Measurements from ENCODE around the gene ASTN1. TPM values are rescaled to one million over a fixed set of nuclear protein-coding genes. Genes with fewer than 3 reads are reported as not detected.

ASTN1 gene
- total RNA-seq, 1 donor from 2014 or later: not detected

DNA sequence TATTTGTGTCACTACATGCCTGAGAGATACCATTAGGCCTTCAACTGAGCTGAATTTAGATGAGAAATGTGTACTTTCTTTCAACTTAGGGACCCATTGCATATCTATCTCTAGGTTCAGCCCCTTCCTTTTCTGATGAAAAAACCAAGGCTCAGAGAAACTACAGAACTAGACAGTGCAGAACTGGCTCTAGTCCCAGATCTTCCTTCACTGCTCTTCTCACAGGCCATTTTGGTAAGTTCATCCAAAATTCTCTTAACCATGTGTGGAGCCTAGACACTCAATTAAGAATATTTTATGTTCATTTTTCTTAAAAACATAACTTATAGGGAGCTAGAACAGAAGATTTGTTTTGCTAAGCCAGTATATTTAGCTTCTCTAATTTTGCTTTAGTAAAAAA, 128.9 kb downstream of the ASTN1 start:
- H3K27ac Mint-ChIP-seq: no peak overlapping the region
- intact Hi-C loops (cut with micrococcal nuclease): no loop called here
- H3K4me3 Mint-ChIP-seq (ENCODE audit: low read depth): no peak overlapping the region
- H3K36me3 Mint-ChIP-seq (ENCODE audit: low read depth): no peaks in the 10 kb centered on the region
- H3K9me3 Mint-ChIP-seq: no peaks in the 10 kb centered on the region
- no peaks in the 10 kb centered on the region for H3K27me3 Mint-ChIP-seq (ENCODE audit: low read depth)
- DNase-seq (ENCODE audit: low spot score): no peak
- no peaks in the 10 kb centered on the region for H3K4me1 Mint-ChIP-seq (ENCODE audit: low read depth)

DNA sequence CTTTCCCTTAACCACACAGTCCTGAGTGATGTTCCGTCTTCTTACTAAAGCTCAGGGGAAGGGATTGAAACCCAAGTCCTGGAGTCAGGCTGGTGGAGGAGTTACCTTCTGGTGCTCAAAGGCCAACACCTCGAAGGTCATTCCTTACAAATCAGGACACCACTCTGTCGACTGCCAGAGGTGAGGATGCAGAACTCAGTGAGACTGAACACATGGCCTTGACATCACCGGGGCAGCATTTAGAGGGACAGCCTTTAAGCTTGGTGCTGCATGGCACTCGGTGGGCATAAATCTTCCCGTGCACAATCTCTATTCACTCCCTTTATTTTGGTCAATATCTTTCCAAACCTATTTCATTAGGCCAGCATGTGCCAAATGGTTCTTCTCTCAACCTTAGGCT, 130.9 kb downstream of the ASTN1 start:
- intact Hi-C loops (cut with micrococcal nuclease): no loop called here
- Mint-ChIP-seq H3K4me1 (ENCODE audit: low read depth) (no peaks in the 10 kb centered on the region), H3K36me3 (ENCODE audit: low read depth) (no peaks in the 10 kb centered on the region), H3K27ac (no peak overlapping the region), H3K4me3 (ENCODE audit: low read depth) (no peak overlapping the region), H3K9me3 (no peaks in the 10 kb centered on the region), H3K27me3 (ENCODE audit: low read depth) (no peaks in the 10 kb centered on the region)
- no peak for DNase-seq (ENCODE audit: low spot score)

DNA sequence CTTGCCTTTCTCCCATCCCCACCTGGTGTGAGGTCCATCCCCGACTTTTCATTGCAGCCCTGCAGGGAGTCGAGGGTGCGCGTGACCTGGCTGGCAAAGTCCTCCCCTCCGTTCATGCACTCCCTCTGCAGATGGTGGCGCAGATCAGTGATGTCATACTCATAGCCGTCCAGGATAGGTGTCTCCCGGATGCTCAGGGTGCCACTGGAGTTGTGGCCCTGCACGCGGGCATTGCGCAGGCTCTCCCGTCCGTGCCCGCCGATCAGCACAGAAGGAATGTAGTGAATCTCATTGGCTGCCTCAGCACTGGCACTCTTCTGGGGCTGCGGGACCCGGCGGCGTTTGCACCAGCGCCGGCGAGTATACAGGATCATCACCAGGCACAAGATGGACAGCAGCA, 132.1 kb downstream of the ASTN1 start:
- Mint-ChIP-seq H3K4me1 (ENCODE audit: low read depth) (no peaks in the 10 kb centered on the region), H3K27me3 (ENCODE audit: low read depth) (no peaks in the 10 kb centered on the region), H3K36me3 (ENCODE audit: low read depth) (no peaks in the 10 kb centered on the region), H3K4me3 (ENCODE audit: low read depth) (no peak overlapping the region), H3K27ac (no peak overlapping the region), H3K9me3 (no peaks in the 10 kb centered on the region)
- no peak for DNase-seq (ENCODE audit: low spot score)
- intact Hi-C loops (cut with micrococcal nuclease): no loop called here

DNA sequence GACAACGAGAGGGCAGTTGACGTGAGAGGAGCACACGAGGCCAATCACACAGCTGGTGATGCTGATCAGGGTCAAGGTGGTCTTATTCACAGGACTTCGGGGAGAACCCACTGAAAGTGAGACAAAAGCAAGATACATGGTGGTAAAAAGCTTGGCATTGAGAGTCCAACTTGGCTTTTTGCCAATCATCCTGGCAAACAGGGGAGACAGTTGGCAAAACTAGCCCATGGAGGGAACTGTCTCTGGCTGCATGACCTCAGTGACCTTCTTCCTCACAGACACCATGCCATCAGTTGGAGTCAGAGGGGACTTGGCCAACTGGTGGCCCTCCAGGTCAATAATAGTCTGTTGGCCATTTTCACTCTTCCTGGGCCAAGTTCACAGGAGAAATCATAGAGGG, 139.9 kb downstream of the ASTN1 start:
- Mint-ChIP-seq H3K4me3 (ENCODE audit: low read depth) (no peak overlapping the region), H3K27me3 (ENCODE audit: low read depth) (no peaks in the 10 kb centered on the region), H3K27ac (no peak overlapping the region), H3K9me3 (no peaks in the 10 kb centered on the region), H3K4me1 (ENCODE audit: low read depth) (no peaks in the 10 kb centered on the region), H3K36me3 (ENCODE audit: low read depth) (no peaks in the 10 kb centered on the region)
- intact Hi-C loops (cut with micrococcal nuclease): no loop called here
- DNase-seq (ENCODE audit: low spot score): no peak

DNA sequence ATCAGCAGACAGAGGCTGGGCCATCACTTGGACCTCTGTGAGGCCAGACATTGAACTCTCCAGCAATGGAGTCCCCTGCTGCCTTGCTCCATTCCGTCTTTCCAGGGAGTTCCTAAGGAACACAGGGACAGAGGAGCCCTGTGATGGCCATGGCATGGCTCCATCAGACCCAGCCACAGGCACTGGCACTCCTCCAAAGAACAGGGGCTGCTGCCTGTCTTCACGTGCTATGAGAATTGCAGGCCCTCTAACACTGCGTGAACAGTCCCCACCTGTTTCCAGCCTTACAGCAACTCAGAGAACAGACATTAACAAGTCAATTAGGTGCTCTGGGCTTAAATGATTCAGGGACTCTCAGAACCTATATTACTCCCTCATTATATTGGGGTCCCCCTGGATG, 140.8 kb downstream of the ASTN1 start:
- Mint-ChIP-seq H3K36me3 (ENCODE audit: low read depth) (no peaks in the 10 kb centered on the region), H3K4me3 (ENCODE audit: low read depth) (no peak overlapping the region), H3K27ac (no peak overlapping the region), H3K4me1 (ENCODE audit: low read depth) (no peaks in the 10 kb centered on the region), H3K27me3 (ENCODE audit: low read depth) (no peaks in the 10 kb centered on the region), H3K9me3 (no peaks in the 10 kb centered on the region)
- intact Hi-C loops (cut with micrococcal nuclease): no loop called here
- no peak for DNase-seq (ENCODE audit: low spot score)

DNA sequence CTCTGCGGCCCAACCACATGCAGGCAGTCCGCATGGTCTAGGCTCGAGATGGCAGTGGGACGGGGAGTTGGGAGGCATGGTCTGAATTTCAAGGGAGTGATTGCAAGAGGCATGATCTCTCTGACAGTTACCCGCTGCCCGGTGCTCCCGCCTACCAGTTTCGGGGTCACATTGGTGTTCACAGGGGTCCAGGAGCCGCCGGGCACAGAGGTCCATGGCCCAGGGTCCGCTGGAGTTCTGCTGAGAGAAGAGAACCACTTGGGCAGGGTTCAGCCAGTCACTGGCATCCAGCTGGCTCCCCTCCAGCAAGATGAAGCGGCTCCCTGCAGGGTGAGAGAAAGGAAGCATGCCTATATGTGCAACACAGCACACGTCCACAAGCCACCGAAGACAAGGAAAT, 141.3 kb downstream of the ASTN1 start:
- no peaks in the 10 kb centered on the region for H3K9me3 Mint-ChIP-seq
- no peak overlapping the region for H3K27ac Mint-ChIP-seq
- no peak overlapping the region for H3K4me3 Mint-ChIP-seq (ENCODE audit: low read depth)
- H3K36me3 Mint-ChIP-seq (ENCODE audit: low read depth): no peaks in the 10 kb centered on the region
- no peaks in the 10 kb centered on the region for H3K27me3 Mint-ChIP-seq (ENCODE audit: low read depth)
- no peaks in the 10 kb centered on the region for H3K4me1 Mint-ChIP-seq (ENCODE audit: low read depth)
- intact Hi-C loops (cut with micrococcal nuclease): no loop called here
- DNase-seq (ENCODE audit: low spot score): no peak

DNA sequence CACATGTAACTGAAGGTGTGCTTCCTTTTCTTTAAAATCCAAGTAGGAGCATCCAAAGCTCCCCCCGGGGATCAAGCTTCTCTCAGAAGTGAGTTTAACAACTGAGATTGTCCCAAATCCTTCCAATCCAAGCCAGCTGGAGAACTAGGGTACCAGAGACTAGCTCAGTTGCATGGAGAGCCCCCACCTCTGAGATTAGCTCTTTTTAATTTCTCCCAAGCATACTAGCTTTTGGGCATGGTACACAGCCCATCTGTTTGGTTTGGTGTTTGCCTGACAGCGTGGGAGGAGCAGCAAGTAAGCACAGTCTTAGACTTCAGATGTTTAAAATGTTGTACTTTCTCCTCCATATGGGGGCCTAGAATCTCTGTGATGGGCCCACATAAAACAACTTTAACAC, 142.8 kb downstream of the ASTN1 start:
- no peaks in the 10 kb centered on the region for H3K27me3 Mint-ChIP-seq (ENCODE audit: low read depth)
- H3K36me3 Mint-ChIP-seq (ENCODE audit: low read depth): no peaks in the 10 kb centered on the region
- no peaks in the 10 kb centered on the region for H3K4me1 Mint-ChIP-seq (ENCODE audit: low read depth)
- no peak overlapping the region for H3K4me3 Mint-ChIP-seq (ENCODE audit: low read depth)
- intact Hi-C loops (cut with micrococcal nuclease): no loop called here
- no peak for DNase-seq (ENCODE audit: low spot score)
- no peaks in the 10 kb centered on the region for H3K9me3 Mint-ChIP-seq
- H3K27ac Mint-ChIP-seq: no peak overlapping the region

DNA sequence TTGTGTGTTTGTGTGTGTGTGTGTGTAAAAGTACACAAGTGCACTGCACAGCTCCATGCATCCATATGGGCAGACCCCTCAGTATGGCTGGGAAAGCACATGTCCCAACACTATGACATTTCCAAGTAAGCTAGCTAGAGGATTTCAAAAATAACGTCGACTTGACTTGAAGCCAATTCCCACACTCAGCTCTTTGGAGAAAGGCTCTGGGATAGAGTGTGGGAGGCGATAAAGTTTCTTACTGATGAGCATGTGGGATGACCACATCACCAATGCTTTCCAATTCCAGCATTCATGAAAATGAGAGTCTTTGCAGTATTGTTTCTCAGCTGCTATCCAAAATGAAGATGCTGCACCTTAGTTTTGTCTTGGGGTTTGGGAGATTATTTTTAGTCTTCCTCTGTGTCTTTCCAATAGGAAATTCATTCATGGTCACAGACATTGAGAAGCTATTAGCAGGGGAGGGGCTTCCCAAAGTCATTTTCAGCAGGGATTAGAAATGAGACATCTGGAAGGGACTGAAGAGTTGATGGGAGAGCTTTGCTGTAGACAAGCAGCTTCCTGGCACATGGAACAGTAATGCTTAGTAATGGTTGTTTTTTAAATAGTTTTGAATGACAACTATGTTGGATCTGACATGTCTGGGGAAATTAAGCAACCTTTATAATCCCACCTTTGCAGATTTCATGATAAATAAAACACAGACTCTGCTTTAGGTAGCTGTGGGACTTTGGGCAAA, 143.5 kb downstream of the ASTN1 start:
- no peak for DNase-seq (ENCODE audit: low spot score)
- H3K9me3 Mint-ChIP-seq: no peaks in the 10 kb centered on the region
- no peak overlapping the region for H3K27ac Mint-ChIP-seq
- no peaks in the 10 kb centered on the region for H3K27me3 Mint-ChIP-seq (ENCODE audit: low read depth)
- intact Hi-C loops (cut with micrococcal nuclease): no loop called here
- no peaks in the 10 kb centered on the region for H3K4me1 Mint-ChIP-seq (ENCODE audit: low read depth)
- no peak overlapping the region for H3K4me3 Mint-ChIP-seq (ENCODE audit: low read depth)
- H3K36me3 Mint-ChIP-seq (ENCODE audit: low read depth): no peaks in the 10 kb centered on the region

DNA sequence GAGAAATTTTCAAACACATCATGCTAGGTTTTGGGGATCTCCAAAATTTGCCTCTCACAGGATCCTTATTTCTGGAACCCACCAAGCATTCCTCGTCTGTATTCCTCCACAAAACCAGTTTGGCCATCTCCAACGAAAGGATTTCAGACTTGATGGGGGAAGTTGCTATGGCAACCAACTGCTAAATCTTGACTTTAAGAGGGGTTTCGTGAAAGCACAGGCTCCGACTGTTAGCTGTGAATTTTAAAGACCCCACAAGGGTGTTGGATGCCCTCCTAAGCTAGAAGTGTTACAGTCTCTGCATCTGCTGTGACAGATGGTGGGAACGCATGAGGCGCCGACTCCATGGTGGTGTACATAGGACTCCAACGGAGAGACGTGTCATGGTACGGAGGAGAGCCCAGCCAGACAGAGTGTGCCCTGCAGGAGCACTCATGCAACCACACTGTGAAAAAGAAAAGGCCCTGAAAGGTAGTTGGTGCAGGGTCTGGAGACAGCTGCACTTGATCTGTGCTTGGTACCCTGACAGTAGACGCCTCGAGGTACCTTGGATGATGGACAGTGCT, 147.1 kb downstream of the ASTN1 start:
- intact Hi-C loops (cut with micrococcal nuclease): no loop called here
- H3K36me3 Mint-ChIP-seq (ENCODE audit: low read depth): no peaks in the 10 kb centered on the region
- no peak overlapping the region for H3K4me3 Mint-ChIP-seq (ENCODE audit: low read depth)
- H3K9me3 Mint-ChIP-seq: no peaks in the 10 kb centered on the region
- no peaks in the 10 kb centered on the region for H3K4me1 Mint-ChIP-seq (ENCODE audit: low read depth)
- no peaks in the 10 kb centered on the region for H3K27me3 Mint-ChIP-seq (ENCODE audit: low read depth)
- no peak overlapping the region for H3K27ac Mint-ChIP-seq
- no peak for DNase-seq (ENCODE audit: low spot score)

DNA sequence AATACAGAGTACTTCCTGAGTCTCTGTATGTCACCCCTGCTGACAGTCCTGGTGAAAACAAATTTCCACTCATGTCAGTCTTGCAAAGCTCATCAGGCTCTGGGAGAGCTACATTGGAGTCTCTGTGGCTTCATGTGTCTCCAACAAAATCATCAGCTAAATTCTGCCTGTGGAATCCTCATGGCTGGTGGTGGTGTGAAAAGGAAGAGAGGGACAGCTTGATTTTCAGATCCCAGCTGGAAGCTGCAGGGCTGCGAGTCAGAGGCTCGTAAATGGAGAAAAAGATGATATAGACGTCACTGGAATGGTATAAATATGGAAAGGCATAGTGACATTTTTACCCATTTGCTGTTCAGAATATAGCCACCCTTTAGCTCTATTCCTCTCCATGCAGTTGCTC, 150.2 kb downstream of the ASTN1 start:
- intact Hi-C loops (cut with micrococcal nuclease): no loop called here
- no peaks in the 10 kb centered on the region for H3K9me3 Mint-ChIP-seq
- no peaks in the 10 kb centered on the region for H3K4me1 Mint-ChIP-seq (ENCODE audit: low read depth)
- H3K36me3 Mint-ChIP-seq (ENCODE audit: low read depth): no peaks in the 10 kb centered on the region
- H3K27ac Mint-ChIP-seq: no peak overlapping the region
- H3K4me3 Mint-ChIP-seq (ENCODE audit: low read depth): no peak overlapping the region
- H3K27me3 Mint-ChIP-seq (ENCODE audit: low read depth): no peaks in the 10 kb centered on the region
- no peak for DNase-seq (ENCODE audit: low spot score)

DNA sequence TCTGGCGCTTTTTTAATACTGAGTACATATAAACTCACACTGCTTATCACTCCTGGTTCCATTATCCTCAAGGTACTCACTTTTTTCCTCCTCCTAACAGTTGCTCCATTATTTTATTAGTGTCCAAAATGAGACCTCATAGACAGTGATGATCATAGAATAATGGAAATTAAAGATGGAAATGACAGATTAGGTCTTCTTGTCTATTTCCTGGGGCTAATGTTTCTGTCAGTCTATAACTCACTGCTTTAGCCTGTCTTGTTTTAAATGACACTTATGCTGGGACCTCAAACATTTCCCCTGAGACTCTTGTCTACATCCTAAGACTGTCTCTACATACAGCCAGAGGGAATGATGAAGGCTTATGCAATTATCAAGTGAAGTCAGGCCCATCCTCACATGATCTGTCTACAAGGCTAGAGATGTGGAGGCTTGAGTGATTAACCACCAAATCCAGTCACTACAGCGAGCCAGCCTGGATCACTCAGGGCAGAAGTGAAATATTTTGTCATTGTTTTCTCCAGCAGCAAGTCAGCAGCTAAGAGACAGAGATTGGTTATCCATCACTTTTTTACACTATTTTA, 152.1 kb downstream of the ASTN1 start:
- no peaks in the 10 kb centered on the region for H3K36me3 Mint-ChIP-seq (ENCODE audit: low read depth)
- no peak for DNase-seq (ENCODE audit: low spot score)
- no peak overlapping the region for H3K27ac Mint-ChIP-seq
- intact Hi-C loops (cut with micrococcal nuclease): no loop called here
- no peaks in the 10 kb centered on the region for H3K27me3 Mint-ChIP-seq (ENCODE audit: low read depth)
- no peaks in the 10 kb centered on the region for H3K4me1 Mint-ChIP-seq (ENCODE audit: low read depth)
- H3K4me3 Mint-ChIP-seq (ENCODE audit: low read depth): no peak overlapping the region
- no peaks in the 10 kb centered on the region for H3K9me3 Mint-ChIP-seq

DNA sequence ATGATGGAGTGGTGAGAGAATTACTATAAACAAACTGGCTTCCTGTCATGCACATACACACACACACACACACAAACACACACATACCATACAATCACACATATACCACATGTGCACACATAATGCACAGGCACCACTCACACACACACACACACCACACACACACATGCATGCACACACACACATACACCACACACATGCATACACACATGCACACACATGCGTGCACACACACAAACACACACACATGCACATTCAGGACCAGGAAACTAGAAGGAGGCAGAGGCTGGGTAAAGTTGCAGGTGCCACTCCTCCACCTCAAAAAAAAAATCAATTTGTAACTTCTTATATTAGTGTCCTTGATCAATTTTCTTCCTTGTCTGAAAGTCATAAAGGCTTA, 153.0 kb downstream of the ASTN1 start:
- Mint-ChIP-seq H3K4me1 (ENCODE audit: low read depth) (no peaks in the 10 kb centered on the region), H3K27me3 (ENCODE audit: low read depth) (no peaks in the 10 kb centered on the region), H3K27ac (no peak overlapping the region), H3K9me3 (no peaks in the 10 kb centered on the region), H3K36me3 (ENCODE audit: low read depth) (no peaks in the 10 kb centered on the region), H3K4me3 (ENCODE audit: low read depth) (no peak overlapping the region)
- intact Hi-C loops (cut with micrococcal nuclease): no loop called here
- DNase-seq (ENCODE audit: low spot score): no peak

DNA sequence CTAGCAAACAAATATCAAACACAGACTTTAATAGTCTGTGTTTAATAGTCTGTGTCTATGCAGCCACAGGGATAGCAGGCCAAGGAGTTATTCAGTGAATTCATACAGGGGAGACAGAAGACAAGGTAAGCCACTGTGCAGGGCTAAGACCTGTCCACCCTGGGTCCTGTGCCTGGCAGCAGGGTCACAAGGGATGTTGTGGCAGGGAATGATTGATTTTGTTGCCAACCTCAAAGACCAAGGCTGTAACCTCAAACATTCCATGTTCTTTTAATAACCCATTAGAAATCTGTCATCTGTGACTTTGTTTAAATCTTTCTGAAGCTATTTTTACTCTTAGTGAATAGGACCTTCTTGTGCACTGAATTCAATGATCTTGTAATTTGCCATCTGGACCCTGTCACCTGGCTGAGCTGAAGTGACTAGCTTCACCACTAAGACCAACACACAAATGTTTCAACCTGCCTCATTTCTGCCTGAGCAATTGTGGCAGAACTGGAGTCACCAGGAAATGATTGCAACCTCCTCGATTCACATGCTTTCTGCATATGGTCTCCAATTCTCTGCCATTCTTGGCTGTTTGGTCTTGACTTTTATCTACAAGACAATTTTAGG, 154.2 kb downstream of the ASTN1 start:
- Mint-ChIP-seq H3K27me3 (ENCODE audit: low read depth) (no peaks in the 10 kb centered on the region), H3K4me1 (ENCODE audit: low read depth) (no peaks in the 10 kb centered on the region), H3K27ac (no peak overlapping the region), H3K9me3 (no peaks in the 10 kb centered on the region), H3K36me3 (ENCODE audit: low read depth) (no peaks in the 10 kb centered on the region), H3K4me3 (ENCODE audit: low read depth) (no peak overlapping the region)
- intact Hi-C loops (cut with micrococcal nuclease): no loop called here
- DNase-seq (ENCODE audit: low spot score): no peak
